GM12891 (cell line): ENCODE measurements around the gene SMARCC1.
"Not testable (repeated sequence)": the region's sequence is repeated elsewhere in the genome, so short reads cannot be mapped to it uniquely, and the experiment has no call there.

ENCODE experiments used
- DNase-seq: peaks from one replicate; pipeline ENCODE4 v3.0.0; 2011; ENCODE audit warnings: low spot score; ENCODE audit not compliant: insufficient read length
- FAIRE-seq: peaks from 2 replicates; lab custom pipeline; 2011; peaks lifted over from hg19 to GRCh38; lab: Jason Lieb, UNC
- PAX5 ChIP-seq: IDR thresholded peaks from 2 replicates; pipeline ENCODE4 v1.6.1; 2011; ENCODE audit warnings: low read length, moderate library complexity, mild to moderate bottlenecking; ENCODE audit not compliant: insufficient read depth, severe bottlenecking
- POLR2A ChIP-seq: IDR thresholded peaks from 2 replicates; pipeline ENCODE4 v1.6.1; 2011; ENCODE audit warnings: low read depth, low read length, control low read depth
- POLR2AphosphoS5 ChIP-seq: IDR thresholded peaks from 2 replicates; pipeline ENCODE4 v1.6.1; 2011; ENCODE audit warnings: low read depth, low read length, control low read depth
- POU2F2 ChIP-seq: IDR thresholded peaks from 2 replicates; pipeline ENCODE4 v1.6.1; 2011; ENCODE audit warnings: low read depth, mild to moderate bottlenecking, control low read depth, low read length, moderate library complexity
- SPI1 ChIP-seq: IDR thresholded peaks from 2 replicates; pipeline ENCODE4 v1.6.1; 2011; ENCODE audit warnings: low read depth, low read length, control low read depth
- TAF1 ChIP-seq: IDR thresholded peaks from 2 replicates; pipeline ENCODE4 v1.6.1; 2011; ENCODE audit warnings: low read depth, low read length, control low read depth

Gene SMARCC1

GRCh38 chr3:47732143-47732542 is 49.5 kb downstream of the SMARCC1 start:
- DNase-seq (no peak), FAIRE-seq (peak; percentile 72)
- TF ChIP-seq POLR2AphosphoS5 (no peak), TAF1 (no peak), SPI1 (no peak), PAX5 (no peak), POU2F2 (no peak), POLR2A (no peak)

GRCh38 chr3:47731061-47731460 is 50.6 kb downstream of the SMARCC1 start:
- TF ChIP-seq POU2F2 (no peak), TAF1 (no peak), POLR2AphosphoS5 (no peak), POLR2A (no peak), PAX5 (no peak)
- DNase-seq (no peak), FAIRE-seq (peak; percentile 60)

GRCh38 chr3:47722859-47723258 is 58.8 kb downstream of the SMARCC1 start:
- TF ChIP-seq SPI1 (no peak), TAF1 (no peak), POLR2A (no peak), PAX5 (no peak), POU2F2 (no peak), POLR2AphosphoS5 (no peak)
- FAIRE-seq: no peak
- DNase-seq: no peak

GRCh38 chr3:47717448-47717847 is 64.2 kb downstream of the SMARCC1 start:
- not testable (repeated sequence) for DNase-seq, FAIRE-seq

GRCh38 chr3:47716656-47717055 is 65.0 kb downstream of the SMARCC1 start:
- DNase-seq: no peak
- FAIRE-seq: no peak
- no peak for TF ChIP-seq POLR2AphosphoS5
- TF ChIP-seq PAX5: no peak
- TF ChIP-seq SPI1: no peak
- no peak for TF ChIP-seq TAF1
- TF ChIP-seq POU2F2: no peak
- TF ChIP-seq POLR2A: no peak

- FAIRE-seq: peak; percentile 41
- no peak for TF ChIP-seq PAX5
- TF ChIP-seq POU2F2: no peak
- TF ChIP-seq SPI1: no peak
- no peak for TF ChIP-seq POLR2A
- no peak for TF ChIP-seq POLR2AphosphoS5
- no peak for TF ChIP-seq TAF1
- no peak for DNase-seq
Observed at GRCh38 chr3:47715928-47716327, 65.8 kb downstream of the SMARCC1 start.

- TF ChIP-seq PAX5: no peak
- TF ChIP-seq POLR2A: no peak
- no peak for TF ChIP-seq POU2F2
- no peak for TF ChIP-seq SPI1
- TF ChIP-seq TAF1: no peak
- no peak for TF ChIP-seq POLR2AphosphoS5
- no peak for FAIRE-seq
- DNase-seq: no peak
Observed at GRCh38 chr3:47714606-47715005, 67.1 kb downstream of the SMARCC1 start.

- TF ChIP-seq POU2F2 (no peak), POLR2AphosphoS5 (no peak), SPI1 (no peak), TAF1 (no peak), PAX5 (no peak), POLR2A (no peak)
- FAIRE-seq (peak; percentile 13), DNase-seq (no peak)
Observed at GRCh38 chr3:47713655-47714054, 68.0 kb downstream of the SMARCC1 start.

GRCh38 chr3:47712398-47712797 is 69.3 kb downstream of the SMARCC1 start:
- FAIRE-seq (no peak), DNase-seq (no peak)
- TF ChIP-seq PAX5 (no peak), TAF1 (no peak), SPI1 (no peak), POLR2A (no peak), POU2F2 (no peak), POLR2AphosphoS5 (no peak)

- TF ChIP-seq POU2F2 (no peak), SPI1 (no peak), TAF1 (no peak), POLR2A (no peak), PAX5 (no peak), POLR2AphosphoS5 (no peak)
- DNase-seq: no peak
- no peak for FAIRE-seq
Observed at GRCh38 chr3:47711596-47711995, 70.1 kb downstream of the SMARCC1 start.

GRCh38 chr3:47705391-47705790 is 76.3 kb downstream of the SMARCC1 start:
- FAIRE-seq: no peak
- TF ChIP-seq TAF1: no peak
- no peak for TF ChIP-seq PAX5
- TF ChIP-seq SPI1: no peak
- no peak for TF ChIP-seq POU2F2
- TF ChIP-seq POLR2A: no peak
- TF ChIP-seq POLR2AphosphoS5: no peak
- no peak for DNase-seq
